ENCODE data around the gene RAB3C. TPM values are rescaled to one million over a fixed set of nuclear protein-coding genes. Genes with fewer than 3 reads are reported as not detected.
"Not testable (repeated sequence)": the region's sequence is repeated elsewhere in the genome, so short reads cannot be mapped to it uniquely, and the experiment has no call there.

The RAB3C gene
- total RNA-seq, 1 donor from 2014 or later = 3.8 TPM

GRCh38 chr5:58551492-58551891 lies 31.4 kb upstream of the RAB3C start:
- H3K4me1 ChIP-seq = no peaks in the 10 kb centered on the region
- no peak overlapping the region for H3K4me2 ChIP-seq
- no peaks in the 10 kb centered on the region for H4K20me1 ChIP-seq (ENCODE audit: low read depth)
- Mint-ChIP-seq H3K27ac (no peak overlapping the region), H3K27me3 (ENCODE audit: insufficient read depth, low read depth) (peaks cover 2% of the 10 kb centered on the region), H3K4me1 (peaks cover 7% of the 10 kb centered on the region), H3K4me3 (no peak overlapping the region), H3K36me3 (no peaks in the 10 kb centered on the region), H3K9me3 (no peaks in the 10 kb centered on the region)
- no peak overlapping the region for H3K4me3 ChIP-seq
- H3F3A ChIP-seq (ENCODE audit: low read depth) = no peaks in the 10 kb centered on the region
- no peaks in the 10 kb centered on the region for H3K79me2 ChIP-seq (ENCODE audit: low read depth)
- no peak overlapping the region for H2AFZ ChIP-seq (replicated peaks)
- no peak overlapping the region for H3K27ac ChIP-seq
- no peak overlapping the region for H3K9ac ChIP-seq
- H3K36me3 ChIP-seq = no peaks in the 10 kb centered on the region
- no peak for DNase-seq (ENCODE audit: low spot score)
- H3K27me3 ChIP-seq = no peaks in the 10 kb centered on the region
- TF ChIP-seq EZH2phosphoT487 (IDR thresholded peaks at IDR 0.05) = no peak
- TF ChIP-seq EZH2 (IDR thresholded peaks at IDR 0.05) = no peak
- no peak for TF ChIP-seq CTCF (IDR thresholded peaks at IDR 0.05)
- no peaks in the 10 kb centered on the region for H3K9me3 ChIP-seq (ENCODE audit: low read depth)

- H3K9me3 ChIP-seq (ENCODE audit: low read depth); H3K4me3 ChIP-seq; H3K27me3 ChIP-seq; H3K36me3 ChIP-seq; H3K27ac Mint-ChIP-seq; H4K20me1 ChIP-seq (ENCODE audit: low read depth); H3K36me3 Mint-ChIP-seq; H2AFZ ChIP-seq (replicated peaks); H3K27ac ChIP-seq; H3K4me1 Mint-ChIP-seq; H3K4me2 ChIP-seq; H3K27me3 Mint-ChIP-seq (ENCODE audit: insufficient read depth, low read depth); H3K79me2 ChIP-seq (ENCODE audit: low read depth); DNase-seq (ENCODE audit: low spot score); H3K9me3 Mint-ChIP-seq; H3F3A ChIP-seq (ENCODE audit: low read depth); H3K9ac ChIP-seq; H3K4me3 Mint-ChIP-seq; H3K4me1 ChIP-seq: not testable (repeated sequence)
These were observed 25.1 kb upstream of the RAB3C start for GRCh38 chr5:58557665-58558338.

- DNase-seq (ENCODE audit: low spot score); H3K4me1 ChIP-seq; H3K4me1 Mint-ChIP-seq; H3K79me2 ChIP-seq (ENCODE audit: low read depth); H3K36me3 ChIP-seq; H3K9ac ChIP-seq; H3K27ac Mint-ChIP-seq; H3K4me2 ChIP-seq; H3F3A ChIP-seq (ENCODE audit: low read depth); H3K9me3 Mint-ChIP-seq; H3K27ac ChIP-seq; H3K4me3 ChIP-seq; H2AFZ ChIP-seq (replicated peaks); H3K27me3 Mint-ChIP-seq (ENCODE audit: insufficient read depth, low read depth); H3K4me3 Mint-ChIP-seq; H3K9me3 ChIP-seq (ENCODE audit: low read depth); H4K20me1 ChIP-seq (ENCODE audit: low read depth); H3K36me3 Mint-ChIP-seq; H3K27me3 ChIP-seq: not testable (repeated sequence)
These were observed 19.7 kb upstream of the RAB3C start for GRCh38 chr5:58563016-58563700.

GRCh38 chr5:58564043-58564832 lies 18.6 kb upstream of the RAB3C start:
- H3K4me3 ChIP-seq; H3K27ac Mint-ChIP-seq; H3K4me3 Mint-ChIP-seq; H3K27ac ChIP-seq; H3K9me3 Mint-ChIP-seq; H3K27me3 ChIP-seq; H3K4me1 ChIP-seq; DNase-seq (ENCODE audit: low spot score); H3K9ac ChIP-seq; H3K4me1 Mint-ChIP-seq; H3K9me3 ChIP-seq (ENCODE audit: low read depth); H3K36me3 Mint-ChIP-seq; H3K36me3 ChIP-seq; H2AFZ ChIP-seq (replicated peaks); H3F3A ChIP-seq (ENCODE audit: low read depth); H4K20me1 ChIP-seq (ENCODE audit: low read depth); H3K4me2 ChIP-seq; H3K27me3 Mint-ChIP-seq (ENCODE audit: insufficient read depth, low read depth); H3K79me2 ChIP-seq (ENCODE audit: low read depth): not testable (repeated sequence)

Measured in neural progenitor cell (in vitro differentiated cells).